HCT116 (cell line): ENCODE measurements around the gene ABCB10.

Source experiments
- CEBPB ChIP-seq: IDR thresholded peaks from 2 replicates; pipeline ENCODE4 v1.6.1; 2012; ENCODE audit warnings: low read depth
- CTCF ChIP-seq, 3 experiments: fragments of 200-600 bp in 1 of 3; sonication (generic) in 1 of 3; IDR thresholded peaks in 2 of 3; conservative IDR thresholded peaks in 1 of 3; 2 replicates each; pipeline ENCODE4 v1.5.1; 2012 to 2017; ENCODE audit warnings: low read depth in 2 of 3, low read length in 2 of 3, antibody characterized with exemption in 1 of 3, borderline replicate concordance in 1 of 3, control low read depth in 1 of 3, mild to moderate bottlenecking in 1 of 3, mixed read lengths in 1 of 3, mixed run types in 1 of 3, moderate library complexity in 1 of 3; ENCODE audit not compliant: insufficient read depth in 1 of 3
- EGR1 ChIP-seq: IDR thresholded peaks from 2 replicates; pipeline ENCODE4 v1.6.1; 2012; ENCODE audit warnings: low read depth
- EZH2 ChIP-seq: fragments of 200-600 bp; sonication (generic); IDR thresholded peaks from 2 replicates; pipeline ENCODE4 v1.6.1; 2017; ENCODE audit warnings: antibody characterized with exemption, mixed run types
- FOSL1 ChIP-seq: IDR thresholded peaks from 2 replicates; pipeline ENCODE4 v1.6.1; 2012; ENCODE audit warnings: low read depth
- JUND ChIP-seq: IDR thresholded peaks from 2 replicates; pipeline ENCODE4 v1.6.1; 2012
- MAX ChIP-seq: IDR thresholded peaks from 2 replicates; pipeline ENCODE4 v1.6.1; 2012
- POLR2A ChIP-seq: IDR thresholded peaks from 2 replicates; pipeline ENCODE4 v1.7.0; 2011; ENCODE audit warnings: borderline replicate concordance; ENCODE audit not compliant: insufficient read depth, insufficient read length; ENCODE audit errors: extremely low read depth
- RAD21 ChIP-seq: IDR thresholded peaks from 2 replicates; pipeline ENCODE4 v1.6.1; 2012; ENCODE audit warnings: low read depth, mild to moderate bottlenecking
- TCF7L2 ChIP-seq: IDR thresholded peaks from 2 replicates; pipeline ENCODE4 v1.7.0; 2011; ENCODE audit warnings: borderline replicate concordance, inconsistent platforms; ENCODE audit not compliant: insufficient read depth, insufficient read length; ENCODE audit errors: extremely low read depth
- YY1 ChIP-seq: IDR thresholded peaks from 2 replicates; pipeline ENCODE4 v1.6.1; 2011; ENCODE audit warnings: low read length, low read depth, moderate library complexity, mild to moderate bottlenecking; ENCODE audit not compliant: insufficient replicate concordance; ENCODE audit errors: extremely low read depth
- ZNF274 ChIP-seq: fragments of 200-500 bp; sonication (Bioruptor generic); IDR thresholded peaks from 2 replicates; pipeline ENCODE4 v1.6.1; 2014; ENCODE audit warnings: mild to moderate bottlenecking, low read depth, low read length, inconsistent platforms

GRCh38 chr1:229599218-229599954 lies 40.9 kb upstream of the ABCB10 start:
- TF ChIP-seq CTCF (IDR thresholded peaks at IDR 0.05 in 2 of 3, conservative IDR thresholded peaks at IDR 0.05 in 1 of 3; ENCODE audit: borderline replicate concordance in 1 of 3, insufficient read depth in 1 of 3, low read depth in 2 of 3, low read length in 2 of 3) (no peak), MAX (no peak), POLR2A (no peak), ZNF274 (no peak), FOSL1 (no peak), EZH2 (no peak), TCF7L2 (no peak), JUND (no peak), RAD21 (no peak), EGR1 (no peak), CEBPB (no peak), YY1 (no peak)
